Mucosa of descending colon (tissue), 3 donors: Measurements from ENCODE around the gene TAF11L5. TPM values are rescaled to one million over a fixed set of nuclear protein-coding genes. Genes with fewer than 3 reads are reported as not detected.
"Not testable (repeated sequence)": the region's sequence is repeated elsewhere in the genome, so short reads cannot be mapped to it uniquely, and the experiment has no call there.

ENCODE experiments used
- ATAC-seq: fragments of 200-7000 bp; cut with Tn5 transposase; one replicate; pipeline ENCODE4 v1.9.1; 2020; ENCODE audit warnings: mild to moderate bottlenecking, moderate library complexity
- DNase-seq, 3 donors: peaks; one replicate each; pipeline ENCODE4 v3.0.0-alpha.2; 2020
- H3K36me3 ChIP-seq: fragments of 200-600 bp; one replicate; pipeline ENCODE4 v1.8.0; 2021; ENCODE audit warnings: low read depth, mild to moderate bottlenecking
- H3K4me1 ChIP-seq: fragments of 200-600 bp; one replicate; pipeline ENCODE4 v1.8.0; 2021; ENCODE audit warnings: low read depth, mild to moderate bottlenecking
- H3K4me3 ChIP-seq: fragments of 200-600 bp; one replicate; pipeline ENCODE4 v1.8.0; 2021; ENCODE audit warnings: mild to moderate bottlenecking
- H3K9me3 ChIP-seq: fragments of 200-600 bp; one replicate; pipeline ENCODE4 v1.8.0; 2021; ENCODE audit warnings: mild to moderate bottlenecking
- CTCF ChIP-seq: fragments of 200-600 bp; IDR thresholded peaks from one replicate; pipeline ENCODE4 v1.8.0; 2022; ENCODE audit warnings: antibody characterized with exemption, mild to moderate bottlenecking
- intact Hi-C, 2 donors: fragments of 100-400 bp; cut with DNase I in 1 of 2; cut with micrococcal nuclease in 1 of 2; formaldehyde crosslinking; loops; one replicate each; pipeline versions ENCODE4 v1.11.0 to v1.11.1; 2022; cut with DNase I, micrococcal nuclease
- long read RNA-seq, 2 donors: library from polyadenylated mRNA; unstranded; transcript quantifications; one replicate each; pipeline ENCODE4 v2.0.0, GENCODE V29; 2019 to 2021
- total RNA-seq, 3 donors: library from RNA; stranded (reverse); fragmentation: NEBNext Ultra II Directional in 2 of 3; extraction: Animal tissue kit (Norgen Biotek cat#: 25700) in 2 of 3; gene quantifications; one replicate each; pipeline versions ENCODE4 v1.2.1 to v1.2.4, GENCODE V29; 2021 to 2023
- donor health status: DM: no; HTN: no; CAD: no; lungs with moderate emphysema.
- donor health status: DM: no; HTN: no; CAD: no.
- donor health status: DM: no; HTN: yes; CAD: no.

TAF11L5 gene
- not detected for total RNA-seq
- long read RNA-seq, donor 1, result 0 reads
- long read RNA-seq, donor 2, result 0 reads

DNA sequence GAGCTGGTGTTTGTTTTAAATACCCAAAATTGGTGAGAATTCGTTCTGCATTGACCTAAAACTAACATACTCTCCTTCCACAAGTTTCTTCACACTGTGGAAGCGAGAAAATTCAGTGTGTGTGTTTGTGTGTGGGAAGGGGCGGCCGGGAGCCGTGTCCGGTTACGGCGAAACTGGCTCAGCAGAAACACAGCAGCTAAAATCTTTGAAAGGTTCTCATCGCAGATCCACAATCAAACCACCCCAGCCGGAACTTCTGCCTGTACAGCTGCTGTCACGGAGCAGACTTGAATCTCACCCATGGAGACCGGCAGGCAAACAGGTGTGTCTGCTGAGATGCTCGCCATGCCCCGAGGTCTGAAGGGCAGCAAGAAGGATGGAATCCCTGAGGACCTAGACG is at the start of gene TAF11L5:
TAF11L5 (plus strand) TSS at position 301 of the 400 bp plus-strand sequence.
- ATAC-seq, intact Hi-C loops, H3K9me3 ChIP-seq, DNase-seq, H3K4me1 ChIP-seq, H3K36me3 ChIP-seq, H3K4me3 ChIP-seq: not testable (repeated sequence)

GRCh38 chr5:17477043-17477442 is 48.0 kb upstream of the TAF11L5 start:
- intact Hi-C loops, result no loop called here
- H3K36me3 ChIP-seq, result no peaks in the 10 kb centered on the region
- no peak for TF ChIP-seq CTCF
- no peaks in the 10 kb centered on the region for H3K4me1 ChIP-seq
- no peak for DNase-seq
- ATAC-seq, result no peak
- no peaks in the 10 kb centered on the region for H3K9me3 ChIP-seq
- no peak overlapping the region for H3K4me3 ChIP-seq

DNA sequence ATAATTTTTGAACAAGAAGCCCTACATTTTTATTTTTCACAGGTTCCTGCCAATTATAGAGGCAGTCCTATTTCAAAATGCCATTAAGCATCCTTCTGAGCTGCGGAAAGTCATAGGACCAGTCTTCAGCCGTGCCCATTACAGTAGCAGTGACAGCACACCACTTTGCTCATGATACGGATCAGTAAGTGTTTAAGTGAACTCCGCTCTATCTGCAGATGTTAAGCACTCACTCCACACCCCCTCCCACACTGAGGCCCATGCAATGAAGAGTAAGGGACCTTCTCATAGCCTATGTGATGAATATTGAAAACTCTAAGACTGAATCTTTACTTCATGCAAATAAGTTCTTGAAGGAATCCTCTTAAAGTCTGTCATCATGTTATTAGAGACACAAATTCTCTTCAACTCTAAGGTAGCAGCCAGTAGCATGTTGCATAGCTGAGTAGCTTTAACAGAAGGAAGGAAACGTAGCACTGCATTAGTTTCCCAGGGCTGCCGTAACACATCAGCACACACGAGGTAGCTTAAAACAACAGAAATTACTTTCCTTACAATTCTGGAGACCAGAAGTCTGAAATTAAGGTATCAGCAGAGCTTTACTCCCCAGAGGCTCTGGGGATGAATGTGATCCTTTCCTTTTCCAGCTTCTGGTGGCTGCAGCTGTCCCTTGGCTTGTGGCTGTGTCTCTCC is 47.3 kb upstream of the TAF11L5 start:
- DNase-seq, result no peak
- H3K9me3 ChIP-seq, result no peaks in the 10 kb centered on the region
- H3K36me3 ChIP-seq, result no peaks in the 10 kb centered on the region
- TF ChIP-seq CTCF, result no peak
- no peaks in the 10 kb centered on the region for H3K4me1 ChIP-seq
- no peak overlapping the region for H3K4me3 ChIP-seq
- no peak for ATAC-seq
- intact Hi-C loops, result no loop called here

- no peak for DNase-seq
- intact Hi-C loops, result no loop called here
- TF ChIP-seq CTCF, result no peak
Observed at GRCh38 chr5:17481378-17481777, 43.7 kb upstream of the TAF11L5 start.

GRCh38 chr5:17482790-17483189 is 42.2 kb upstream of the TAF11L5 start:
- DNase-seq, result no peak
- Histone ChIP-seq H3K4me1 (no peaks in the 10 kb centered on the region), H3K36me3 (no peaks in the 10 kb centered on the region), H3K4me3 (no peak overlapping the region), H3K9me3 (no peaks in the 10 kb centered on the region)
- TF ChIP-seq CTCF, result no peak
- no peak for ATAC-seq
- intact Hi-C loops, result no loop called here

More at GRCh38 chr5:17481378-17481777, 43.7 kb upstream of the TAF11L5 start:
- Histone ChIP-seq H3K4me3 (no peak overlapping the region), H3K9me3 (no peaks in the 10 kb centered on the region), H3K36me3 (no peaks in the 10 kb centered on the region), H3K4me1 (no peaks in the 10 kb centered on the region)
- ATAC-seq, result no peak

GRCh38 chr5:17486464-17487173 is 38.4 kb upstream of the TAF11L5 start:
- H3K9me3 ChIP-seq, H3K36me3 ChIP-seq, intact Hi-C loops, H3K4me3 ChIP-seq, ATAC-seq, H3K4me1 ChIP-seq, DNase-seq: not testable (repeated sequence)
